Erythroblast (primary cell): ENCODE data around the gene PIGH.

ENCODE experiments used
- GATA1 ChIP-seq: IDR thresholded peaks from 2 replicates; pipeline ENCODE4 v1.6.1; 2011; ENCODE audit warnings: low read depth, mild to moderate bottlenecking, control low read depth, low read length, moderate library complexity
- POLR2A ChIP-seq: IDR thresholded peaks from 2 replicates; pipeline ENCODE4 v1.6.1; 2011; ENCODE audit warnings: mild to moderate bottlenecking, low read length

- TF ChIP-seq POLR2A = no peak
- no peak for TF ChIP-seq GATA1
Measured at GRCh38 chr14:67551940-67552339, 48.1 kb downstream of the PIGH start.
